ENCODE results near the gene RASSF1.
"Not testable (repeated sequence)": the region's sequence is repeated elsewhere in the genome, so short reads cannot be mapped to it uniquely, and the experiment has no call there.

The RASSF1 gene

GRCh38 chr3:50284121-50284520, 56.5 kb downstream of the RASSF1 start:
- DNase-seq (ENCODE audit: low spot score), result not testable (repeated sequence)
